ENCODE results near the gene BABAM1.

The BABAM1 gene

DNA sequence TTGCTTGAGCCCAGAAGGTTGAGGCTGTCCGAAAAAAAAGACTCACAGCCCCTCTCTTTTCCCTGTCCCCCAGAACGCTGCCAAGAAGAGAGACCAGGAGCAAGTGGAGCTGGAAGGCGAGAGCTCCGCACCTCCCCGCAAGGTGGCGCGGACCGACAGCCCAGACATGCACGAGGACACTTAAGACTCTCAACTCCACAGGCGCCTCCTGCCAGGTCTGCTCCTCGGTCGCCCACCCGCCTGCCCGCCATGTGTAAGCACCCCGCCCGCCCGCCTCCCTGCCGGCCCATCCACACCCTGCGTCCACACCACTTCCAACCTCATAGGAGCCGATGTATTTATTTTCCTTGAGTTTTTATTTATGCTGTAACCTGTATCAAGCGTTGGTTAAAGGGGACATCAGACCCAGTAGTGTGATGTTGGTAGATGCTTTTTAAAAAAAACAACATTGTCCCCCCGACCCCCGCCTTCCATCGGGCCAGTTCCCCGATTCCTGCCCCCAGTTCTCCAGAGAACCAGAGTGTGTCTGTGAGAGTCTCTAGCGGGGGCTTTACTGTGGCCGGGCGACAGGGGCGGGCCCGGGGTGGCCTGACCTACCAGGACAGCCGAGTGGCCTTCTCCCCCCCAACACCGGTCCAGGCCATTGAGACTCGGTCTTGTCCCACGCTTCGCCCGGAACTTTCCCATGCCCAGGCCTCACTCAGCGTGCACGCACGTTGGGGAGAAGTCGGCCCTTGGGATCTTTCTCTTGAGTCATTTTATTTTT lies 52.4 kb downstream of the BABAM1 start:
- in situ Hi-C loops (cut with HindIII; ENCODE audit: low sequenced_read_pairs), result loop anchor here (25.0 kb wide), 2 partner anchors 157 to 243 kb away; partner anchors contain the start of gene COLGALT1

DNA sequence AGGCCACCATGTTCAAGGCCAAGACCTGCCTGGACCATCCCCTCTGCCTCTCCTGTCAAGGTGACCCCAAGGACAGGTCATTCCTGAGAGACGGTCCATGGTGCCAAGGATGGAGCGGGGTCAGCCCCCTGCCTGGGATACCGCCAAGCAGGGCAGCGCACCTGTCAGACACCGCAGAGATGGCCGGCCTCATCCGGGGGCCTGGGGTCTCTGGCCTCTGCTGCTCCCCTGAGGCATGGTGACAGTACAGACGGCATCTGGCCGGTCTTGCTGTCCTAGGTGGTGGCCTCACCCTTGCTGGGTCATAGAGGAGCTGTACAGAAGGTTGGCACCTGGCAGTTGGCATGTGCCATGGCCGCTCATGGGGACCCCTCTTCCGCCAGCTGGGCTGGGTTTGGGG lies 53.2 kb downstream of the BABAM1 start:
- in situ Hi-C loops (cut with HindIII; ENCODE audit: low sequenced_read_pairs), result loop anchor here (25.0 kb wide), 2 partner anchors 158 to 242 kb away; partner anchors contain the start of gene COLGALT1

DNA sequence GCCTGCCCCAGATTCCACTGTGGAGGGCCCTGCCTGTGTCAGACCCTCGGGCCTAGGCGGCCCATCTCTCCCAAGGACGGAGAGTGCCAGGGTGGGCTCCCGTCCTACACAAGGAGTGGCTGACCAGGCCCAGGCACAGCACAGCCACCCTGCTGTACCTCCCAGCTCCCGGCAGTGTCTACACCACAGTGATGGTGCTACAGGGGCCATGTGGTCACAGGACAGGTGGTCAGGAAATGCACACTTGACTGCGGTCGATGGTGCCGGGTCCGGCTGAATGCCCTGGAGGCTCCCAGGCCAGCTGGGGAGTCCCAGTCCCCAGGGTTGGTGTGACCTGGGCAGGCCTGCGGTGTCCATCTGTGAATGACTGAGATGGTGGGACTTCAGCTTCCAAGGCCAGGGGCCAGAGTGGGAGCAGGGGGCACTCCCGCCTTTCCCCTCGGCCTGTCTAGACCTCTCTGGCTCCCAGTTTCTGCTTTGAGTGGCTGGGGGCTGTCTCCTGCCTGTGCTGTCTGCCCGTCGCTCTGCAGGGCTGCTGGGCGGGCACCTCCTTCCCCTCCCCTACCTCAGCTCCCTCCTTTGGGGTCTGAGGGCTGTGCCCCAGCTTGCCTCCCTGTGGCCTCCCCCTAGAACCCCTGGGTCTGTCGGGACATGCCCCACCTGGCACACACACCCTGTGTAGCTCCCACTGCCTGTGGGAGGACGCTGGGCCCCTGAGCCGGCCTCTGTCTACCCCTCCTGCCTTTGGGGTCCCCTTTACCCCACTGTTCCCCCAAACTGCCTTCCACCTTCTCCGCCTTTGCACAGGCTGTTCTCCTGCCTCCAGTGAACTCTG lies 54.6 kb downstream of the BABAM1 start:
- in situ Hi-C loops (cut with HindIII; ENCODE audit: low sequenced_read_pairs), result loop anchor here (25.0 kb wide), 2 partner anchors 160 to 240 kb away; partner anchors contain the start of gene COLGALT1

DNA sequence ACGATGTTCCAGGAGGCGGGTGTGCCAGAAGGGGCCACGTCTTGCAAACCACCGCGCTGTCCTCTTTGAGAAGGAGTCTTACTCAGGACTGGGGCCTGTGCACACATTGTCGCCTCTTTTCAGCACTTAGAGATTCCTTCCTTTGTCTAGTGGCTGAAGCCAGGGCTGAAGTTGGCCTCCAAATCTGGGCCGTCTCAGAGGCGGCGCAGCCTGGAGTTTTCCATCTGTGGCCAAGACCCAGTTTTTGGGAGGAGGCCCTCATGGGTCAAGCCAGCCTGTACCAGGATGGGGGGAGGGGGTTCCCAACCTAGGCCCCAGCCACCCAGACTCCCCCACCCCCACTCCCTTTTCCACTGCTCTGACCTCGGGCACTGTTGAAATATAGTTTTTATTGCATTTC lies 55.6 kb downstream of the BABAM1 start:
- in situ Hi-C loops (cut with HindIII; ENCODE audit: low sequenced_read_pairs), result loop anchor here (25.0 kb wide), 2 partner anchors 161 to 239 kb away; partner anchors contain the start of gene COLGALT1

DNA sequence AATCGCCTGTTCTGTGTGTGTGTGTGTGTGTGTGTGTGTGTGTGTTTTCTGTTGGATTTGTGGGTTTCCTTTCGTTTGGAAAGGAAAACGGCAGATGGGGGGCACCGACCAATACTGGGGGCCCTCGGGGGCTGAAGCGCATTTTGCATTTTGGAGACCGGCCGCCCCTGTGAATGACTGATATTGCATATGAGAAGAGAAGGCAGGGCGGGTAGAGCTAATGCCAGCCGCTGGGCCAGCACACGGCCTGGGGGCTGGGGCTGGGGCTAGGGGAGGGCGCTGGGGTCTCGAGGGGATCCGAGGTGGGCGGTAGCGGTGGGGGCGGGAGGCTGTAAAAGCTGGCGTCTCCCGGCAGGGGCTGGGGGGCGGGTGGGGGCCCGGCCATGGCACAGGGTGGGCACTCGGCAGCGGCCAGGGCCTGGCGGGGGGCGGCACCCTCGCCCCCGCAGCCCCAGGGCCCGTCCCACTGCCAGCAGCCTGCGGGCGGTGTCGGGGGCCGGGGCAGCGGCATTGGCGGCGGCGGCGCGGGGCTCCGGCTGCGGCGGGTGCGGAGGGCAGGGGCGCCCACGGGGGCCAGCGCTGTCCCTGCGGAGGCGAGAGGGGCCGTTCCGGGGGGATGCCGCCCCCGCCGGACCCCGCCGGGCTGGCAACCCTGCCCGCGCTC lies 56.2 kb downstream of the BABAM1 start:
- in situ Hi-C loops (cut with HindIII; ENCODE audit: low sequenced_read_pairs), result loop anchor here (25.0 kb wide), 2 partner anchors 161 to 239 kb away; partner anchors contain the start of gene COLGALT1

DNA sequence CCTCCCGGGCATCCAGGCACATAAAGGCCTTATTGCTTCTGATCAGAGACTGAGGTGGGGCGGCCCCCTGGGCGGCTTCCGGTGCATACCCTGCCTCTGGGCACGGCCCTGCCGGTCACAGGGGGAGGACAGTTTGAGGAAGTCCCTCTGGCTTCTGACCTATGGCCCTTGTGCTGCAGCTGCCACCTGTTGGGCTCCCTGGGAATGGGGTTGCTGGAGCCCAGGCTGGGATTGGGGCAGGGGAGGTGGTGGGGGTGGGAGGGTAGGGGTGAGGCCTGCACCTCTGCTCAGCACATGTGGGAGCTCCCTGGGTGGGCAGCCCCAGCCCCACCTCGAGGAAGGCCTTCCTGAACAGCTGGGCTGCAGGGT lies 56.7 kb downstream of the BABAM1 start:
- in situ Hi-C loops (cut with HindIII; ENCODE audit: low sequenced_read_pairs), result loop anchor here (25.0 kb wide), 2 partner anchors 162 to 238 kb away; partner anchors contain the start of gene COLGALT1

DNA sequence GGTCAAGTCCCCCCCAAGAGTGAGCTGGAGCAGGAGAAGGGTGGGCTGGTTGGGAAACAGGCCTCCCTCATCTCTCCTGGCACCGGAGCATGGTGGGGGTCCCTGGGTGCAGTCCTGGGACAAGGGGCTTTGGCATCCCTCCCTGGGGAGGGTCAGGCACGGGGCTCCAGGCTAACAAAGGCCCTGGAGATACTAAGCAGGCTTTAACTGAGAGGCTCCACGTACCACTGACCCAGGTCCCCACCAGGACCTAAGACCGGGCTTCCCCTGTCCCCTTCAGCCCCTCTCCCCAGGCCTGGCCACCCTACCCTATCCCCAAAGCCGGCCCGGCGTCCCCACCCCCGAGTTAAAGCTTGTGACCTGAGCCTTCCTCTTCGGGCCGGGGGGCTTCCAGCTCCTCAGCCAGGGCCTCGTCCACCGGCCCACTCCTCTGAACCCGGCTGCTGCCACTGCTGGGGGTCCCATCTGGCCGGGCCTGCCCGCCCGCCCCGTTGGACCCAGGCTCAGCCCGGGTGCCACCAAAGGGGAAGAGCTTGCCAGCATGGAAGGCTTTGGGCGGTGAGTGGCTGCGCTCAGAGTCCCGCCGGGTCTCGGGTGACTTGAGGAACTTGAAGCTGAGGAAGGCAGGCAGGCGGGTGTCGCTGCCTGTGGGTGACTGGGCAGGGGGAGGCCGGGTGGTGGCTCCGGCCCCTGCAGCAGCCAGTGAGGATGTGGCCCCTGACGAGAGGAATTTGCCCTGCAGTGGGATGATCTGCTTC lies 57.3 kb downstream of the BABAM1 start:
- in situ Hi-C loops (cut with HindIII; ENCODE audit: low sequenced_read_pairs), result loop anchor here (25.0 kb wide), 2 partner anchors 162 to 238 kb away; partner anchors contain the start of gene COLGALT1

DNA sequence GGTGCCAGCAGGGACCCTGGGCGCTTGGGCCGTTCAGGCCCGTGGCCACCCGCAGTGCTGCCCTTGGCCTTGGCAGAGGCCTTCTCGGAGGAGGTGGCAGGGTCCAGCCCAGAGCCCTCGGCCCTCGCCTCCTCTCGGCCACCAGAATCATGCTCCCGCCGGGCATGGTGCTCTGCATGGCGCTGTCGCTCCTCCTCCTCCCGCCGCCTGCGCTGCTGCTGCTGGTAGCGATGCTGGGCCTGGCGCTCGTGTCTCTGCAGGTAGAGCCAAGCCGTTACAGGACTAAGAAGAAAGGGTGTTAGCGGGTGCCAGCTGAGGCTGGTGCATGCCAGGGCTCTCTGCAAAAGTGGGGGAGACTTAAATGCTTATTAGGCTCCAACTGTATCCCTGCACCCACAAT lies 57.9 kb downstream of the BABAM1 start:
- in situ Hi-C loops (cut with HindIII; ENCODE audit: low sequenced_read_pairs), result no loop called here

DNA sequence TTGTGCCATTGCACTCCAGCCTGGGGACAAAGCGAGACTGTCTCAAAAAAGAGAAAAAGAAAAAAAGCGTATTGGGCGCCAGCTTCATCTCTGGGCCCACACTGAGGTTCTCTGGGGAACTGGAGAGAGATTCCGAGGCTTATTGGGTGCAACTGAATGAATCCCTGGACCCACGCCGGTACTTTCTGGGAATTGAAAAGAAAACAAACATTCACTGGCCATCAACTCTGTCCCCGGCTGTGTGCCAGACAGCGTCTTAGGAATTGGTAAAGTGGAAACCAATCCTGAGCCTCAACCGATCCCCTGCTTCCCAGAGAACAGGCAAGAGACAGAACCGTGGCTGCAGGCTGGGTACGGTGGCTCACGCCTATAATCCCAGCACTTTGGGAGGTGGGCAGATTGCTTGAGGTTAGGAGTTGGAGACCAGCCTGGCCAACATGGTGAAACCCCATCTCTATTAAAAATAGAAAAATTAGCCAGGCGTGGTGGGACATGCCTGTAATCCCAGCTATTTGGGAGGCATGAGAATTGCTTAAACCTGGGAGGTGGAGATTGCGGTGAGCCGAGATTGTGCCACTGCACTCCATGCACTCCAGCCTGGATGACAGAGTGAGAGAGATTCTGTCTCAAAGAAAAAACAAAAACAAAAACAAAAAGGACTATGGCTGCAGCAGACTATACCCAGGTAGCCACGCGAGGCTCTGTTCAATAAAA lies 58.8 kb downstream of the BABAM1 start:
- in situ Hi-C loops (cut with HindIII; ENCODE audit: low sequenced_read_pairs), result no loop called here

DNA sequence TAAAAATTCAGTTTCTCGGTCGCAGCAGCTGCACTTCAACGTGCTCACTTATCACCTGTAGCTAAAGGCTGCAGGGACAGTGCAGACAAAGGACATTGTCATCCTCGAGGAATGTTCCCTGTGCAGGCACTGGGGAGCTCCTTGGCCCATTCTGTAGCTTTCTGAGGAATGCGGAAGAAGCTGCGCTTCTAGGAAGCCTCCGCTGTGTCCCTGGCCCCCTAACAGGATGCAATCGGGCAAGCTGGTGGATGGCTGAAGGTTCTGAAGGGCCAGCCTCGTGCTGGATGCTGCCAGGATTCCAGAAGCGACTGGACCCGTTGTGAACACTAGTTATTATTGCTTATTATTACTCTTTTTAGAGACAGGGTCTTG lies 59.3 kb downstream of the BABAM1 start:
- in situ Hi-C loops (cut with HindIII; ENCODE audit: low sequenced_read_pairs), result no loop called here

DNA sequence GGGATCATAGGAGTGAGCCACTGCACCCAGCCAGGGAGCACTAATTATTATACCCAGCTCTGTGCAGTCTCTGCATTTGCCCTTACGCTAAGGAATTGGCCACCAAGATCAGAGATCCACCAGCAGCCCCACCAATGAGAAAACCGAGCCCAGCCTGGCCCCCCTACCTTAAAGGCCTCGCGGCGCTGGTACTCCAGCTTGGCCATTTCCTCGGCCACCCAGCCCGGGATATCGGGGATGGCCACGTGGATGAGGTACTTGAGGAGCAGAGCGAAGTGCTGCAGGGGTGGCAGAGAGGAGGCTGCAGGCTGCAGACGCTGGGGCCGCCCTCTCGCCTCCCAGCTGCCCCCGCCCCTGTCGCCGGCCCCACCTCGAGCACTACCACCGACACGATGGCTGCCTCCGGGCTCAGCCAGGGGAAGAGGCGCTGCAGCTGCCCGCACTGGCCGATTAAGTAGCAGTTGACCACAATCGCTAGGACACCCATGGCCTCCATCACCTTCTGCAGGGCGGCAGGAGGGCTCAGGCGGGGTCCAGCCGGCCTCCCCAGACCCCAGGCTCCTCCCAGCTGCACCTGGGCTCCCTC lies 59.9 kb downstream of the BABAM1 start:
- in situ Hi-C loops (cut with HindIII; ENCODE audit: low sequenced_read_pairs), result no loop called here

DNA sequence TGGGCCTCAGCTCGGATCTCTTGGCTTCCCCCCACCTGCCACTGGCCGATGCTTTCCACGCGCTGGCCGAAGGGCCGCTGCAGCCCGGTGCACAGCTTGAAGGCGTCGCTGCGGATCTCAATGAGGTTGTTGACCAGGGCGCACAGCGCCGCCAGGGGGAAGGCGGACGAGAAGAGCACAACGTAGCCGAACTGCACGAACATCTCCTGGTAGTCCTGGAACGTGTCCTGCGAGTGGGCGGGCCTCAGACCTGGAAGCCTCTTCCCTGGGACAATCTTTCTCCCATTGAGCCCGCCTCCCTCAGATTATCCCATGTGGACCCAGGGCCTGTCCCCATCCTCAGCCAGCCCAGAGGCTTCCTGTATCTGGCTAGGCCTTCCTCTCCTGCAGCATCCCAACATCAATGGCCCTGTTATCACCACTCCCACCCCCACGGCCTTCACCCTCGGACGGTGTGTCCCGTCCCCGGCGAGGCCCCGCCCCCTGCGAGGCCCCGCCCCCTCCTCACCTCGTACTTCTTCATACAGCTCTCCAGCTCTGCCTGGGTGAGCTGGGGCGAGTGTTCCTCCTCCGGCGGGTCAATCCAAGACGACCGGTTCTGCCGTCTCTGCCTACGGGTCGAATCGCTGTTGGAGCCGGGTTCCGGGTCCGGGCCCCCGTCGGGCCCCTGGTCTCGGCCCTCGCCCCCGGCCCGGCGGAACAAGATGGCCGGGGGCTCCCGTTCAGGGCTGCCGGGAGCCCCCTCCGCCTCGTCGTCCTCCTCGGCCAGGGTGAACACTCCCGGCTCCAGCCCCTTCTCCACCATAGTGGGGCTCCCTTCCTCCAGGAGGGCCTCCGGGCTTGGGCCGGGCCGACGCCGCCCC lies 60.6 kb downstream of the BABAM1 start:
- in situ Hi-C loops (cut with HindIII; ENCODE audit: low sequenced_read_pairs), result no loop called here
